Retina (tissue), 1 donor: Measurements from ENCODE around the gene AKNA.

Experiments used
- DNase-seq: peaks from one replicate; pipeline ENCODE4 v3.0.0-alpha.2; 2016

Gene AKNA

GRCh38 chr9:114375386-114376175, 12.2 kb downstream of the AKNA start:
- DNase-seq: no peak

GRCh38 chr9:114374936-114375335, 12.8 kb downstream of the AKNA start:
- DNase-seq: no peak

DNA sequence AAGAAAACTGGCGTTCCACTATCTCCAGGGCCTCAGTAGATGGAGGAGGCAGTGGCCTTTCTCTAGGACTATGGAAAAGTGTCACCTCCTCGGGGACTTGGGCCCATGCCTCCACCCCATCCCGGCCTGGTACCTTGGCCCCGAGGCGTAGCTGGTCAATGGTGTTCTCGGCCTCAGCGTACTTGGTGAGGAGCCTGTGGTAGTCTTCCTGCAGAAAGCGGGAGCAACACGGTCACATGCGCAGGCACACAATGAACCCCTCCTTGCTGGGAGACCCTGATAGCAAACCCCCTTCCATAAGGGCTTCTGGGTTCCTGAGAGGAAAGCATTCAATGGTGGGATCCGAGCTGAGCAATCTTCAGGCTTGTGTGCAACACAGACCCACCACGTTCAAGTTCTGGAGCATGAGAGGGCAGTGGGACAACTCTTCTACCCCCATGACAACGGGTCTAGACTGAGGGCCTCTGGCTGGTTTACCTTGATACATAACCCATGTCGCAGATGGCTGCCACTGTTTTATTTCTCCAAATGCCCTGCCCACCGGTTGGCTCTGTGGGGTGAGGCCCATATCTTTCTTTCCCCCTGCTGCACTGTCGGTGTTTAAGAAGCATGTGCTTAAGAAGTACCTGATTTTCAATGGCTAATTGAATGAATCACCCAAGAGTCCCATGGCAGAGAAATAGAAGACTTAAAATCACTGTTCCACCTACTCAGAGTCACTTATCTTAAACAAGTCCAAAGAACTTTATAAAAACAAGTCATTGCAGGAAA, 13.6 kb downstream of the AKNA start:
- DNase-seq: no peak

DNA sequence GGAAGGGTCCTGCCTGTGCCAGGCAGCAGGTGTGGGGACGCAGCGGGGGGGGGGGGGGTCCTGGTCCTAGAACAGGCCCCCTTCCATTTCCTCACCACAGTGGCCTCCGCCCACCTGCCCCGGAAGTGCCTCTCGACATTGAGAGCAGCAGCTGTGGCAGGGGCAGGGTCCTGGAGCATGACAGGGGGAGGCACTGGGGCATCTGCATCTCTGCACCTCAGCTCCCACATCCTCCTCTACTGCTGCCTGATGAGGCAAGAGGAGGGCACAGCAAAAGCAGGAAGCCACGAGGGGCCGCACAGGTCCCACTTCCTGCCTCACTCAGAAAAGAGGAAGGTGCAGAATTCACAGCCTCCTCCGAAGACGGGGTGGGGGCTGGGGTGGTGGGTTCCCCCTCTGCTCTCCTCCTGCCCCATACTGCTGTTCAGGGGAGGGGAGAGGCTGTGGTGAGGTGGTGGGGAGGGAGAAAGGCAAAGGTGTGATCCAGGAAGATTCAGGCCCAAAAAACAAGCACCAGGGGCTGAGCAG, 14.8 kb downstream of the AKNA start:
- DNase-seq: no peak

GRCh38 chr9:114371973-114372917, 15.5 kb downstream of the AKNA start:
- DNase-seq: no peak

DNA sequence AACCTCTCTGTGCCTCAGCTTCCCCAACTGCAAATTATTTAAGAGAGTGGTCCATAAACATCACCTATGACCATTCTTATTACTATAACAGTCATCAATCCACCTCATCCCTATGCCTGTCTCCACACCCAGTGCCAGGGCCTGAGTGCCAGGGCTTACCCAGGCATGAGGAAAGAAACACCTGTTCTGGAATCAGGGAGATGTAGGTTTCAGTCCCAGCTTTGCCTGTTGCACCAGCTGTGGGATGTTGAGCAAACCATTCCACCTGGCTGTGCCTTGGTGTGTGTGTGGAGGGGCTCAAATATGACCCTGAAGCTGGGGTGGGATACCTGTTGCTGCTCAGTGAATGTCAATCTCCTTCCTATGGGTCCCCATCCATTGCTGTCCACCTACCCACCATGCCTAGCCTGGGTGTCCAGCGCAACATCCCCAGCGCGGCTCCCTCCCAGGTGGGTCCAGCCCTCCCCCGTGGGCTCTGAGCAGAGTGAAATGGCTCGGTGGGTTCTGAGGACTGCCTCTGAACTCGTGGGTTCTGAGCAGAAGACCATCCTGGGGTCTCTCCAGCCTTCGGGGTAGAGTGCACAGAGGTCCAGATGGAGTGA, 16.3 kb downstream of the AKNA start:
- DNase-seq: no peak

DNA sequence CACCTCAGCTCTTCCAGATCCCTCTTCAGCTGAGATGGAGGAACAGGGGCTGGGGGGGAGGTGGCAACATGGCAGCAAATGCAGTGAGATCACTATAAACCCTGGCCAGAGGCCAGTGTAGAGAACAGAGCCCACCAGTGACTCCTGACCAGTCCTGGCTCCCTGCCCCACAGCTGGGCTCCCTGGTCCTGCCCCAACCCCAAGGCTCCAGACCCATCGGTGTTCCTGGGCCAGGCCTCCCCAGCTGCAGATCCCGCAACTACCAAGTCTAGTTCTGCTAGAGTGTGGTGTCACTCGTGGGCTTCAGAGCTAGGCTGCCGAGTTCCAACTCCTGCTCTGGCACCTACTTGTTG, 16.8 kb downstream of the AKNA start:
- DNase-seq: no peak

DNA sequence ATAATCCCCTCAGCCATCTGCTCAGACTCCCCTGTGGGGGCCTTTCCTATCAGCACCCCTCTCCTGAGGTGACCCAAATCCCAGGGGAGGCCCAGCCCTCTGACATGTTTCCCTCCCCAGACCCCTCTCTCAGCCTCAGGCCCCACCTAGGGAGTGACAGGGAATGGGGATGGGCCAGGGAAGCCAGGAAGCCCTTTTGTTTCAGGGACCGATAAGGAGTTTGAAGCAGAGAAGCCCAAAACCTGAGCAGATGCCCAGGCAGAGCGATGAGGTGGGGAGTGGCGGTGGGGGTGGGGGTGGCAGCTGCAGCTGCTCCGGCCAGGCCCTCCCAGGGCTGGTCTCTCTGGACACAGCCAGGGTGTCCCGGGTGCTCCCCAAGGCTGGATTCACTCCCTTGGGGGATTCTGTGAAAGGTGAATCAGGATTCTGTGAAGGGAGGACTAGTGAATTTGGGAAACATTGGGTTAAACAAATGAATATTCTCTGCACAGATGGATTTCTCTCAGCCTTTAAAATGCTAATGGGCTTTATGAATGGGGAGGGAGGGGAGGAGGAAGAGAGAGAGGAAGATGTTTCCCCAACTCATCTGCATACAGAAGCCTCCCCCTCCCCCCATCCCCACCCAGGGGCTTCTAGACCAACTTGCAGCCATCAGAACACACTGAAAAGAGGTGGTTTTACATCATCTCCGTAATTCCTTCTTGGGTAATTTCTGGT, 17.4 kb downstream of the AKNA start:
- DNase-seq: peak; percentile 45

- no peak for DNase-seq
Observed at GRCh38 chr9:114369216-114370130, 18.3 kb downstream of the AKNA start.

GRCh38 chr9:114367772-114368569, 19.8 kb downstream of the AKNA start:
- no peak for DNase-seq

DNA sequence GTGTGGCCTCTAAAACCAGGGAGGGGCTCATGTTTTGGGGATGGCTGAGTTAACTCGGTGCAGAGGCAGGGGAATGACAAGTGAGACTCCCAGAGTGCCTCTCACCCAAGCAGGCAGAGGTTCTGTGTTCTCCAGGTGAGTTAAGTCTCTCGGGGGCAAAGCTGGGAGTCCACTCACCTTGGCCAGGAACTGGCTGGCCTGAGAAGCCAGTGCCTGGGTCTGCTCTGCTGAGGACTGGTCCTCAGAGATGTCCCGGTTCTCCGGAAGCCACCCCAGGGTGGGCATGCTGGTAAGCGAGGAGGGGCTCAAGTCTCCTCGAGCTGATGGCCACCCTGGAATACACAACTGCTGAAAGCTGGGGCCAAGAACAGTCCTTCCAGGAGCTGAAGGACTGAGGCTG, 20.4 kb downstream of the AKNA start:
- no peak for DNase-seq

DNA sequence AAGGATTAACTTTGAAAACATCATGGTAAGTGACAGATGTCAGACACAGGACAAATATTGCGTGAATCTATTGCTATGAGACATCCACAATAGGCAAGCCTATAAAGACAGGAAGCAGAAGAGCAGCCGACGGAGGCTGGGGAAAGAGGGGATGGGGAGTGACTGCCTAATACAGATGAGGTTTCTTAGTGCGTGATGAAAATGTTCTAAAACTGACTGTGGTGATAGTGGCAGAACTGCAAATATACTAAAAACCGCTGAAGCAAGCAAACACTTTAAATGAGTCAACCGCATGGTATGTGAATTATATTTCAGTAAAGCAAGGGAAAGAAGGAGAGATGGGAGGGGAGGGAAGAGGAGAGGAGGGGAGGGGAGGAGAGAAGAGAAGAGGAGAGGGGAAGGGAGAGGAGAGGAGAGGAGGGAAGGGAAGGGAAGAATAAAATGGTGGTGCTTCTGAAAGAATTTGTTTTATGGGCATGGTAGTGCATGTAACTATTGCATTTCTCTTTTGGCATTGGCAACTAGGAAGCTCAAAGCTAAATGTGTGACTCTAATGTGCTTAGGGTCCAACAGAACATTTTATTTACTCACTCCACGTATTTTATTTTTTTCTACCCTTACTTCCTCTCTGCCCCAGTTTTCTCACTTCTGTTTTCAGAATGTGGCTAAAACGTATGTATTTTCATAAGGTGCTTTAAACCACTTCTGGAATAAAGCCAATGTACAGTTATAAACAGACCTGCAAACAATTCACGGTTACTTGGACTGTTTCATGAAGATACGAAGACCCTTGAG, 21.3 kb downstream of the AKNA start:
- DNase-seq: no peak

DNA sequence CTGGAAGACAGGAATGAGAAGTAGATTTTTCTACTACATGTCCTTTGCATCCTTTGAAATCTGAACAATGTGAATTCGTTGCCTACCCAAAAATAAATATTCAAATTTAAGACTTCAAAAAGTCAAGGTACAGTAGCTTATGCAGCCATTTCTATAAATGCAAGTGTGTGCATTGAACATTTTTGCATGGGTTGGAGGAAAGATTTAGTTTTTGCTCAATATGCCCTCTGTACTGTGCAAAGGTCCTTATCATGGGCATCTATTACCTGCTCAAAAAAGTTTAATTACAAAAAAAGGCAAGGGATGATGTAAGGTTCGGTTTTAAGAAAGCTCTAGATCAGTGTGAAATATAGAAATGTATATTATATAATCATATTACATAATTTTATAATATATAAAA, 22.6 kb downstream of the AKNA start:
- DNase-seq: no peak

DNA sequence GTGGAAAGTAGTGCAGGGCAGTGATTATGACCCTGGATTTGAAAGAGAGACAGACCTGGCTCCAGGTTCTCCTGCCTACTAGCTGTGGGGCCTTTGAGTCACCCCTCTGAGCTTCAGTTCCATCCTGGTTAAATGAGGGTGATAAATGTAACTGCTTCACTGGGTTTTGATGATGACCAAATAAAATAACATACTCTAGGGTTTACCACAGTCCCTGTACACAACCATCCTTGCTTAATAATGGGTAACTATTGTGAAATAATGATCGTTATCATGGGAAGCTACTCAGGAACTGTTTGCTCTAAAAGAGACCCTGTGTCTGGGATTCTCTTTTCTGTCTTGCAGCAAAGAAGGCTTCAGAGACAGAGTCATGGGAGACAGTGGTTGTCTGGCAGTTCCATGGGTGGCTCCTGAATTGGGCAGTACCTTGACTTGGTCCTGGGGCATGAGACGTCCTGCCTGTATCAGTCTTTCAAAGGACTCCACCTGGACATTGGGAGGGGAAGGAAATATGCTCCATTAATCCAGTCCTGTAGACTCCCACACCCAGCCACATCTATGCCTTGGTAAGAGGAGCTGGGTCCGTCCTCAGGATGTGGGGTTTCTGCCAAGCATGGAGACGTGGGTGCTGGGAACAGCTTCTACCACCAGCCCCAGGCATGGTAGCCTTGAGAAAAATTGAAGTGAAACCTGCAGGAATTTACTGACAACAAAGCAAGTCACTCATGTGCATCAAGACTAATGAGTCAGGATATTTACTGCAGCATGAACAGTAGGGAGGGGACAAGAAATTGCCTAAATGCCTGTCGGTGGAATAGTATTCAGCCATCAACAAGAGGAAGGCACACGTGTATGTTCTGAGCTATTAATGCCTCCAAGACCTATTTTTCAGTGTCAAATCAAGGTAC, 23.4 kb downstream of the AKNA start:
- no peak for DNase-seq

DNA sequence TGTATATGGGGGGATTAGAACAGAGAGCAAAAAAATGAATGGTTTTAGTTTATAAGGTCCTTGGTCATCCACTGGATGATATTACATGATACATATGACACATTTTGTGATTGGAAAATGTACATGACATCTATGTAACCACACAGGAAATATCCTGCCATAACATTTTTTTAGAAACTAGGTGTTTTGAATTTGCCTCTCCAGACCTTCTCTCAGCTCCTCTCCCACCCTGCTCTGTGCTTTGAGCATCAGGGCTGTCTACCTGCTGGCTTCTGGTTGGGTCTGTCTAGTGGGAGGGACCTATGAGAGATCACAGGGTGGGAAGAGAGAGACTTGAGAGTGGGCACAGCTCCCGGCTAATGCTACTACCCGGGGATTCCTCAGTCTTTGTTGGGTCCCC, 24.4 kb downstream of the AKNA start:
- no peak for DNase-seq

GRCh38 chr9:114362394-114362793, 25.4 kb downstream of the AKNA start:
- no peak for DNase-seq

- DNase-seq: no peak
Observed at GRCh38 chr9:114361542-114361941, 26.2 kb downstream of the AKNA start.

DNA sequence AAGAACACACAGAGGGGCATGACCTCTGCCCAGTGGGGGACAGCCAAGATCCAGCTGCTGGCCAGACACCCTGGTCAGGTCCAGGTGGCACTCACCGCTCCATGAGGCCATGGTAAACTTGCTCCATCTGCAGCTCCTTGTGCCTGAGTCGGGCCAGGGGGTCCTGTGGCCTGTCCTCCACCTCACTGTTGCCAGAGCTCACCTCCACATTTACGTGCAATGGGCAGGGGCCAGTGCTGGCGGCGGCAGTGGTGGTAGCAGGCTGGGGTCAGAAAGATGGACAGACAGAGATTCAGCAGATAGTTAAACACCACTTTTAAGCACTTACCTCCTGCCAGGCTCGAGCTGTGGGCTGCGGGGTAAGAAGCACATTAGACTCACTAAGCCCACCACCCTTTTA, 28.0 kb downstream of the AKNA start:
- DNase-seq: no peak
